ENCODE data around the gene OR10J4. TPM values are rescaled to one million over a fixed set of nuclear protein-coding genes. Genes with fewer than 3 reads are reported as not detected.

The OR10J4 gene
- total RNA-seq (not detected), total RNA-seq (0 reads per million in 2 donors)

DNA sequence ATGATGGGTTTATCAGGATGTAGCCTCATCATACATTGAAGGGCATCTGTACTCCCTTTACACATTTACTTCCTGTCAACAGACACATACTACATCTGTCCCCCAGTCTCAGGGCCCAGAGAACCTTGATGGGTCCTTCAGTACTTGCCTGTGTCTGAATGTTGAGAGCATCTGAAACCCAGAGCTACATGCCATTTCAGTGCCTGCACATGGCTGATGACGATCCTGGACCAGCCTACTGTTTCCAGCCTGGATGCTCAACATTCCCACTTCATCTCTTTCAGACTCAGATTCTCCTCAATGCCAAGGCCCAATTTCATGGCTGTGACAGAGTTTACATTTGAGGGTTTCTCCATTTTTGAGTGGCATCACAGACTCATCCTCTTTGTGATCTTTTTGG is at the start of gene OR10J4:
Gene OR10J4 (plus strand): TSS at position 301 of the 400 bp plus-strand sequence.
- peaks cover 29% of the 10 kb centered on the region for H3K27me3 Mint-ChIP-seq
- H3K4me3 Mint-ChIP-seq, result no peak within 1 kb of the TSS
- H3K27ac Mint-ChIP-seq, result no peak within 1 kb of the TSS
- no peak for DNase-seq
- no peaks in the 10 kb centered on the region for H3K4me1 Mint-ChIP-seq
- H3K9me3 ChIP-seq (ENCODE audit: control insufficient read depth, low read length, poor library complexity, severe bottlenecking), result no peaks in the 10 kb centered on the region
- ATAC-seq, result no peak
- no peaks in the 10 kb centered on the region for H3K36me3 Mint-ChIP-seq (ENCODE audit: low read depth)

GRCh38 chr1:159406821-159407220 is 25.2 kb upstream of the OR10J4 start:
- H3K9me3 ChIP-seq (ENCODE audit: control insufficient read depth, low read length, poor library complexity, severe bottlenecking), result no peaks in the 10 kb centered on the region
- no peak for DNase-seq

GRCh38 chr1:159408862-159409400 is 23.1 kb upstream of the OR10J4 start:
- Mint-ChIP-seq H3K27me3 (no peaks in the 10 kb centered on the region), H3K36me3 (ENCODE audit: low read depth) (no peaks in the 10 kb centered on the region), H3K4me3 (no peak overlapping the region), H3K4me1 (no peaks in the 10 kb centered on the region), H3K27ac (no peak overlapping the region)
- DNase-seq, result no peak
- H3K9me3 ChIP-seq (ENCODE audit: control insufficient read depth, low read length, poor library complexity, severe bottlenecking), result no peaks in the 10 kb centered on the region
- no peak for ATAC-seq

More at GRCh38 chr1:159406821-159407220, 25.2 kb upstream of the OR10J4 start:
- Mint-ChIP-seq H3K27me3 (no peaks in the 10 kb centered on the region), H3K4me1 (no peaks in the 10 kb centered on the region), H3K36me3 (ENCODE audit: low read depth) (no peaks in the 10 kb centered on the region), H3K4me3 (no peak overlapping the region), H3K27ac (no peak overlapping the region)
- ATAC-seq, result no peak

DNA sequence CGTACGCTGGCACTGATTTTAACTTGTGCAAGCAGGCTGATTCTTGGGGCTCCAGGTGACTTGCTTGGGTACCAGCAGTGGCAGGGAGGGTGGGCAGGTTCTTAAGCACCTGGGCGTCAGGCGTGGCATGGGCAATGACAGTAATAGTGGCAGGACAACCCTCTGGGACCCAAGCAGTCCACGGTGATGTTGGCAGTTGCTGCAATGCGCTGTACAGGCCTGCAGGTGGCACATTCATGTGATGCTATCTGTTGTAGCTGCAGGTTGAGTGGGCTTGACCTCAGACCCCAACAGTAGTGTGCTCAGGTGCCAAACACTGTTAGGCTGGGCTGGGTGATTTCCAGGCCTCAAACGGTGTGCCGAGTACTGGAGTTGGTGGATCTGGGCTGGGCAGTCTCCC is 10.2 kb upstream of the OR10J4 start:
- no peak overlapping the region for H3K27ac Mint-ChIP-seq
- H3K27me3 Mint-ChIP-seq, result peaks cover 12% of the 10 kb centered on the region
- no peaks in the 10 kb centered on the region for H3K9me3 ChIP-seq (ENCODE audit: control insufficient read depth, low read length, poor library complexity, severe bottlenecking)
- no peak for ATAC-seq
- no peaks in the 10 kb centered on the region for H3K36me3 Mint-ChIP-seq (ENCODE audit: low read depth)
- DNase-seq, result no peak
- H3K4me3 Mint-ChIP-seq, result no peak overlapping the region
- H3K4me1 Mint-ChIP-seq, result no peaks in the 10 kb centered on the region

DNA sequence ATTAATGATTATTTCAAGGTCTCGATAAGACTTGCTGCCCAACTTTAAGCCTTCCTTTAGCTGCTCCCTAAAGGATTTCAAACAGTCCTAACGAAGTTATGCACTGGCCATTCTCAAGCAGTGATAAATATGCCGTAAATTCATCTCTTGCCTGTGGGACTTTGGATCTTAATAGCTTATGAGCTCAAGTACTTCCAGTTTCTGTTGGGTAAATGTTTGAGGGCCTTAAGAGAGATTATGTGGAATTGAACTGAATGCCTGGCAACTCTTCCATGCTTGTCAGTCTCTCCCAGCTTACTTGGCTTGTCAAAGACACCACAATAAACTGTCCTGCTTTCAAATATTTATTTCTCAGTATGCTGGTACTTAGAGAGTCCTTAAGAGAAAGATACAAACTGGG is 3.5 kb upstream of the OR10J4 start:
- no peaks in the 10 kb centered on the region for H3K36me3 Mint-ChIP-seq (ENCODE audit: low read depth)
- H3K4me1 Mint-ChIP-seq, result no peaks in the 10 kb centered on the region

DNA sequence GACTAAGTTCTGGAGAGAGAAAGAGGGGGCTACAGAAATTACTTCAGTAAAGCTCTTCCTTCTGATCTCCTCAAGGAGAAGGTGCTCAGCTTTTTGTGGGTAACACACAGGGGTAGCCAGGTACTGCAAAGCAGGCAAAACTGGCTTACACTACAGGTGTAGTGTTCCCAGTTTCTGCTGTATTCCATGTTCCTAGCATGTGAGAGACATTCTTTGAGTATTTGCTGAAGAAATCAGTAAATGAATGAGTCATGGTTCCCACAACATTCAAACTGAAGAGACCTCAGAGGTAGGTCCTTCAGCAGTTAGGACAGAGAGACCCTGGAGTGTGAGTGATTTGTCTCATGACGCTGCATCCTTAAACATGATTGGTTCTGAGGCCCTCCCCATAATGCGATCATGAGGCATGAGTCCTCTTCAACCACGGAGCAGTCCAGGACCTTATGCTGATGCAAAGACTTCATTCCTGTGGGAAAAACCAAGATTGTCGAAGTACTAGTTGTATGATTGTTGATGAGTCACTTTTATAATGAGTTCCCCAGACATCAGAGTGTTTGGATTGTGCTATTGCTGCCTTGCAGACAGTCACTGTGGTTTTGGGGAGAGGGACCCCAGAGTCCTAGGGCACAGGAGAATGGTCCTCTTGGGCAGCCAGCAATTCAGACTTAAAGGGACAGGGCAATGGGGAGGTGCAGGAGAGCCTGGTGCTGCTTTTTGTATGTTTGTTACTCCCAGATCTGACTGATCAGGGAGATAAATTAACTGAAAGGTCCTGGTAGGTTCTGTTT is 2.7 kb upstream of the OR10J4 start:
- DNase-seq, result no peak
- H3K9me3 ChIP-seq (ENCODE audit: control insufficient read depth, low read length, poor library complexity, severe bottlenecking), result no peaks in the 10 kb centered on the region
- Mint-ChIP-seq H3K36me3 (ENCODE audit: low read depth) (no peaks in the 10 kb centered on the region), H3K27ac (no peak overlapping the region), H3K27me3 (peaks cover 8% of the 10 kb centered on the region), H3K4me1 (no peaks in the 10 kb centered on the region), H3K4me3 (no peak overlapping the region)
- ATAC-seq, result no peak

More for the DNA sequence above, 3.5 kb upstream of the OR10J4 start:
- DNase-seq, result no peak
- no peak overlapping the region for H3K27ac Mint-ChIP-seq
- H3K4me3 Mint-ChIP-seq, result no peak overlapping the region
- no peak for ATAC-seq
- H3K9me3 ChIP-seq (ENCODE audit: control insufficient read depth, low read length, poor library complexity, severe bottlenecking), result no peaks in the 10 kb centered on the region
- peaks cover 11% of the 10 kb centered on the region for H3K27me3 Mint-ChIP-seq

DNA sequence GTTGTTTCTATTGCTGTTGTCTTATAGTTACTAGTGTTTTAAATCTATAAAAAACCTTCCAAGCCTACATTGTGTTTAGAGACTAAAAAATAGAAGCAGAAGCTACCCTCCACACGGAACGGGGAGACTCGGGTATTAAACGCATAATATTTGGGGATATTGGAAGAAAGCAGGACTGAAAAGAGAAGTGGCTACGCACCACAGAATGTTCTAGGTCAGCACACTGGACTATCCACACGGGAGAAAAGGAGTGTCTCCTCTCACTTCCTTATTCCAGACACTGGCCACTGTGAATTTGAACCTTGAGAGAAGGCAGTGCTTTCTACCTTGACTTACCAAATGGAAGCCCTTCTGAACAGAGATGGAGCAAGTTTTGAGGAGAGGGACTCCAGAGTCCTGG is 1.0 kb upstream of the OR10J4 start:
- Mint-ChIP-seq H3K27ac (no peak overlapping the region), H3K4me1 (no peaks in the 10 kb centered on the region), H3K4me3 (no peak overlapping the region), H3K36me3 (ENCODE audit: low read depth) (no peaks in the 10 kb centered on the region), H3K27me3 (peaks cover 22% of the 10 kb centered on the region)
- ATAC-seq, result no peak
- DNase-seq, result no peak
- H3K9me3 ChIP-seq (ENCODE audit: control insufficient read depth, low read length, poor library complexity, severe bottlenecking), result no peaks in the 10 kb centered on the region

DNA sequence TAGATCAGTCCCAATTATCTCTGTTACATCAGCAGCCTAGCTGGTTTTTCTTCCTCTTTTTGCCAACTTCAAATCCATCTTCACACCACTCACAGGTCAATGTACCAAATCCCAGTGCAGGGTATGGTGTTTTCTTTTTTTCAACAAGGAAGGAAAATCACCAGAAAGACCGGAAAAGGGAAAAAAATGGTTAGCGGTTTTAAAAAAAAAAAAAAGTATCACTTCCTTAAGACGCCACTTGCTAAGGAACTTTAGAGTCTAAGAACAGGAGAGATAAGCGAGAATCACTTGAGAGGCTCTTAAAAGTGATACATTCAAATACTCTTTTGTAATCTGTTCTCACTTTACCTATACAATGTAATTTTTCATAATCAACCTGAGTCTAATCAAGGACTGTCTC is 4.5 kb downstream of the OR10J4 start:
- peaks cover 41% of the 10 kb centered on the region for H3K27me3 Mint-ChIP-seq
- H3K4me3 Mint-ChIP-seq, result no peak overlapping the region
- ATAC-seq, result no peak
- no peaks in the 10 kb centered on the region for H3K36me3 Mint-ChIP-seq (ENCODE audit: low read depth)
- DNase-seq, result no peak
- H3K4me1 Mint-ChIP-seq, result peaks cover 2% of the 10 kb centered on the region
- H3K27ac Mint-ChIP-seq, result no peak overlapping the region
- no peaks in the 10 kb centered on the region for H3K9me3 ChIP-seq (ENCODE audit: control insufficient read depth, low read length, poor library complexity, severe bottlenecking)

DNA sequence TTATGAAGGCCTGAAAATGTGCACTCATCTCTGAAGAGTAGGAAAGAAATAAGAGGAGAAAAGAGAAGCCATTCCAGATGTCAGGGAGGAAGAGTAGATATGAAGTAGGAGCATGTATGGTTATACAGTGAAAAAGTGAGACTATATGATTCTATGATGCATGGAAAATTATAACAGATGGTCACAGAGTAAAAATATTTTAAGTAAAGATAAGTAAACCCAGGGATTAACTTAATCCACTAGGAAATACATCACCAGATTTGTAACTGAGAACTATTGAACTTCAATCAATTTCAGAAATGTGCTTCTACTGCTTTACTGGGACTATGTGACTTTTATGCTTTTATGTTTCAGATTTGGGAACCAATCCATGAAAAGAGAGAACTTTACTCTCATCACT is 7.4 kb downstream of the OR10J4 start, which contains the start of gene OR10J1:
Gene OR10J1 (plus strand): TSS at position 301 of the 400 bp plus-strand sequence. CDS start 70 bp downstream, at position 371.
- peaks cover 55% of the 10 kb centered on the region for H3K27me3 Mint-ChIP-seq
- ATAC-seq, result no peak
- peaks cover 3% of the 10 kb centered on the region for H3K4me1 Mint-ChIP-seq

DNA sequence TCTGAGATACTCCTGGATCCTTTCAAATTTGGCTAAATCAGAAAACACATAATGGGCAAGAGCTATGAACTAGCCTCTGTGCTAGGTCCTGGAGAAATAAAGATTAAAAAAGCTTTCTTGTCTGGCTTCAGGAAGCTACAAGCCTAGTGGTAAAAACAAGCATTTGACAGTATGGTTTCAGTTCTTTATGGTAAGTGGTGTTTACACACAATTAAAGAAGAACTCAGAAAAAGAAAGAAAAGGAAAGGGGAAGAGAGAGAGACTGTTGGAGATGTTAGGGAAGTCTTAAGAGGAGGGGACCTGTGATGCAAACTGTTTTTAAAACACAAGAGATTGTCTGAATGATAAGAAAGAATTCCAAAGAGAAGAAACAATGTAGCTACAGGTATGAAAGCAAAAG is 9.4 kb downstream of the OR10J4 start:
- Mint-ChIP-seq H3K4me1 (peaks cover 3% of the 10 kb centered on the region), H3K27ac (no peak overlapping the region), H3K4me3 (no peak overlapping the region), H3K27me3 (peaks cover 38% of the 10 kb centered on the region), H3K36me3 (ENCODE audit: low read depth) (no peaks in the 10 kb centered on the region)
- ATAC-seq, result no peak
- DNase-seq, result no peak
- no peaks in the 10 kb centered on the region for H3K9me3 ChIP-seq (ENCODE audit: control insufficient read depth, low read length, poor library complexity, severe bottlenecking)

More for the DNA sequence above, 7.4 kb downstream of the OR10J4 start, which contains the start of gene OR10J1:
- no peak within 1 kb of the TSS for H3K4me3 Mint-ChIP-seq
- no peaks in the 10 kb centered on the region for H3K9me3 ChIP-seq (ENCODE audit: control insufficient read depth, low read length, poor library complexity, severe bottlenecking)
- DNase-seq, result no peak
- H3K27ac Mint-ChIP-seq, result no peak within 1 kb of the TSS
- H3K36me3 Mint-ChIP-seq (ENCODE audit: low read depth), result no peaks in the 10 kb centered on the region

- Mint-ChIP-seq H3K27ac (no peak overlapping the region), H3K4me1 (peaks cover 3% of the 10 kb centered on the region), H3K4me3 (no peak overlapping the region), H3K27me3 (peaks cover 35% of the 10 kb centered on the region), H3K36me3 (ENCODE audit: low read depth) (no peaks in the 10 kb centered on the region)
- ATAC-seq, result no peak
- H3K9me3 ChIP-seq (ENCODE audit: control insufficient read depth, low read length, poor library complexity, severe bottlenecking), result no peaks in the 10 kb centered on the region
- DNase-seq, result no peak
Observed at GRCh38 chr1:159442428-159442827, 10.4 kb downstream of the OR10J4 start.

- no peak overlapping the region for H3K4me3 Mint-ChIP-seq
- no peaks in the 10 kb centered on the region for H3K9me3 ChIP-seq (ENCODE audit: control insufficient read depth, low read length, poor library complexity, severe bottlenecking)
- ATAC-seq (no peak), DNase-seq (no peak)
- no peaks in the 10 kb centered on the region for H3K36me3 Mint-ChIP-seq (ENCODE audit: low read depth)
- no peak overlapping the region for H3K27ac Mint-ChIP-seq
- peaks cover 35% of the 10 kb centered on the region for H3K27me3 Mint-ChIP-seq
- peaks cover 3% of the 10 kb centered on the region for H3K4me1 Mint-ChIP-seq
Observed at GRCh38 chr1:159443066-159443750, 11.2 kb downstream of the OR10J4 start.

DNA sequence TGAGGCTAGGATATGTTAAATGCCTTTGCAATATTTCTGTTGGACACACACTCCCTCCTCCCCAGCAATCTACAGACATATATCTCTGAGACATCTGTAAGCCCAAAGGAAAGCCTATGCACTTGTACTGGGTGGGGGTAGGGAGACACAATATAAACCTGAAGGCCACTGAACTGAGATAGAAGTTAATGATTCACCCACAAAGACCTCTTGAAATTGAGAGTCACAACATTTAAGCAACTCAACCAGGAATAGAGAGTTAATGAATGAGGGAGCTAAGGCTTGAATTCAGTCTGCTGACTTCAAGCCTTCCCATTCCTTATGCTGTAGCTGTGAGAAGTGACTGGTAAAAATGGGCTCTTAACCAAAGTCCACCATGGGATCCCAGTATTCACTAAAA is 12.5 kb downstream of the OR10J4 start:
- H3K4me1 Mint-ChIP-seq, result peaks cover 3% of the 10 kb centered on the region
- H3K9me3 ChIP-seq (ENCODE audit: control insufficient read depth, low read length, poor library complexity, severe bottlenecking), result no peaks in the 10 kb centered on the region
- DNase-seq, result no peak
- peaks cover 35% of the 10 kb centered on the region for H3K27me3 Mint-ChIP-seq
- H3K4me3 Mint-ChIP-seq, result no peak overlapping the region
- no peaks in the 10 kb centered on the region for H3K36me3 Mint-ChIP-seq (ENCODE audit: low read depth)
- ATAC-seq, result no peak
- H3K27ac Mint-ChIP-seq, result no peak overlapping the region
